Muscle layer of duodenum (tissue), 2 donors: ENCODE results near the gene RPS19BP1.
"Not testable (repeated sequence)": the region's sequence is repeated elsewhere in the genome, so short reads cannot be mapped to it uniquely, and the experiment has no call there.

Source experiments
- H3K27ac ChIP-seq: one replicate; pipeline ENCODE4 v1.7.0; 2013; ENCODE audit warnings: mild to moderate bottlenecking, low read length
- H3K27me3 ChIP-seq: one replicate; pipeline ENCODE4 v1.7.0; 2013; ENCODE audit warnings: low read depth, mild to moderate bottlenecking, control low read depth, low read length
- H3K36me3 ChIP-seq, 2 donors: one replicate each; pipeline ENCODE4 v1.7.0; 2013; ENCODE audit warnings: low read length in 2 of 2, control low read depth in 1 of 2, mild to moderate bottlenecking in 1 of 2; ENCODE audit not compliant: insufficient read depth in 2 of 2, control insufficient read depth in 1 of 2
- H3K4me1 ChIP-seq, 2 donors: one replicate each; pipeline ENCODE4 v1.7.0; 2013; ENCODE audit warnings: low read length in 2 of 2, mild to moderate bottlenecking in 2 of 2, control low read depth in 1 of 2, moderate library complexity in 1 of 2; ENCODE audit not compliant: insufficient read depth in 2 of 2, control insufficient read depth in 1 of 2
- H3K4me3 ChIP-seq, 2 donors: one replicate each; pipeline ENCODE4 v1.7.0; 2013; ENCODE audit warnings: low read length in 2 of 2, low read depth in 1 of 2, mild to moderate bottlenecking in 1 of 2
- H3K9me3 ChIP-seq, 2 donors: one replicate each; pipeline ENCODE4 v1.7.0; 2013; ENCODE audit warnings: low read length in 2 of 2, control low read depth in 1 of 2, mild to moderate bottlenecking in 1 of 2; ENCODE audit not compliant: control insufficient read depth in 1 of 2
- donor health status: healthy.

RPS19BP1 gene

DNA sequence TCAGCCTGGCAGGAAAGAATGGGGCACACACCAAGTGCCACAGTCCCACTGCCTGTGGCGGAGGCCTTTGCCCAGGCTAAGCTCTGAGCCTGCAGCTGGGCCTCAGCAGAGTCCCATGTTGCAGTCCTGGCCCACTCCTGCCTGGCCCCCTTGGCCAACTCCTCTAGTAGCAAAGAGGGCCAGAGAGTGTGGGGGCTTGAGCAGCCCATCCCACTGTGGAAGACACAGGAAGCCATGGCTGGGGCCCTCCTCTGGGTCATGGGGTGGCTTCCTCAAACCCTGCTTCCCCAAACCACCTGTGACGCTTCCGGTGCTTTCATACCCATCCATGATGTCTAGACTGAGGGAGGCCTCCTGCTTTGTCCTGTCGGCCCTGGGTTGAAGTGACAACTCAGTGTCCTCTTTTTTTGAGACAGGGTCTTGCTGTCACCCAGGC is 5.8 kb downstream of the RPS19BP1 start:
- Histone ChIP-seq H3K4me3 (no peak overlapping the region), H3K27ac (no peak overlapping the region), H3K36me3 (peaks cover 23 to 27% of the 10 kb centered on the region in 2 donors), H3K4me1 (peaks cover 17 to 83% of the 10 kb centered on the region in 2 donors), H3K9me3 (no peaks in the 10 kb centered on the region), H3K27me3 (no peaks in the 10 kb centered on the region)

DNA sequence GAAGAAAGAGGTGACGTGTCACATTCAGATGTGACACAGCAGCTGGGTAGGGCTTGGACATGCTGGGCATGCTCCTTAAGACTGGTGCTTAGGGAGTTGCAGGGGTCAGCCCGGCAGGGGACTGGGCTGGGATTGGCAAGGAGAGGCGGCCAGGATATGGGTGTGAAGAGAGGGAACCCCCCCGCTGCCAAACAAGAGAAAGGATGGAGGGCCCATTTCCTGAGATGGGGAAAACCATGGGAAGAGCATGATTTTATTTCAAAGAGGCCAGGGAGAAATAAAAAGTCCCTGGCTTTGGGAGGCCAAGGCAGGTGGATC is 6.9 kb downstream of the RPS19BP1 start:
- no peaks in the 10 kb centered on the region for H3K9me3 ChIP-seq
- no peaks in the 10 kb centered on the region for H3K27me3 ChIP-seq
- H3K36me3 ChIP-seq, result peaks cover 30 to 34% of the 10 kb centered on the region in 2 donors
- no peak overlapping the region for H3K4me3 ChIP-seq
- peaks cover 17 to 75% of the 10 kb centered on the region in 2 donors for H3K4me1 ChIP-seq
- H3K27ac ChIP-seq, result no peak overlapping the region

DNA sequence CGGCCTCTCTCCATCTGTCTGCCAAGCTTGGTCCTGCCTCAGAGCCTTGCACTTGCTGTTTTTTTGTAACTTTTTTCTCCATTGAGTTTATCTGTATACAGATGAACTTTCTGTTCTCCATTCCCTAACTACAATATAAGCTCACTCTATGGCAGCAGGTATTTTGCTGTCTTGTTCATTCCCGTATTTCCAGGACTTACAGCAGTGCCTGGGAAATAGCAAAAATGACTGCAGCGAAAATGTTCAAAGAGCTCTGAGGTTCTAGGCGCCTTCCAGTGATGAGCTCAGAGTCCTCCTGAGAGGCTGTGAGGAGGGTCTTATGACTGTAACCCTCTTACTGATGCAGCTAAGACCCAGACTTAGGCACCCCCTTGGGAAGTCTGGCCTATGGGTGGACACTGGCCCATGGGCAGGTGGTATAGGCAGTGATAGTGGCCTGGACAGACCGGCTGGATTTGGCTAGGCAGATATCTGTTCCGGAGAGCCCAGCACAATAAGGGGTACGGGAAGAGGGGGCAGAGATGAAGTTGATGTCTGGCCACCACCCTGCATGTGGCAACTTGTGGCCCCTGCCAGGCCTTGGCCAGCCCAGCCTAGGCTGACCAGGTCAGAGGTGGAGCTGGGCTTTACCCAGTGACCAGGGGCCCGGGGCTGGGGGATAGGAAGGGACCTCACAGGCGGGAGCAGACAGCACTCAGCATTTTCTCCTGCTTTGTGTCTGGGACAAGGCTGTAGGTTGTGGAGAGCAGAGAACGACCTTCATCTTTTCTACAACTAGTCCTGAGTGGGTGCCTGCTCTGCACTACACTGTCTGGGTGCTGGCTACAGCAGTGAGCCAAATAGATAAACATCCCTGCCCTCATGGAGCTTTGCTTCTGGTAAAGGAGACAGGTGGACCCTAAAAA is 7.5 kb downstream of the RPS19BP1 start:
- peaks cover 31 to 33% of the 10 kb centered on the region in 2 donors for H3K36me3 ChIP-seq
- peak overlapping the region in 1 of 2 donors; percentile 10 for H3K4me3 ChIP-seq
- peaks cover 17 to 68% of the 10 kb centered on the region in 2 donors for H3K4me1 ChIP-seq
- H3K27me3 ChIP-seq, result no peaks in the 10 kb centered on the region
- H3K9me3 ChIP-seq, result no peaks in the 10 kb centered on the region
- no peak overlapping the region for H3K27ac ChIP-seq

DNA sequence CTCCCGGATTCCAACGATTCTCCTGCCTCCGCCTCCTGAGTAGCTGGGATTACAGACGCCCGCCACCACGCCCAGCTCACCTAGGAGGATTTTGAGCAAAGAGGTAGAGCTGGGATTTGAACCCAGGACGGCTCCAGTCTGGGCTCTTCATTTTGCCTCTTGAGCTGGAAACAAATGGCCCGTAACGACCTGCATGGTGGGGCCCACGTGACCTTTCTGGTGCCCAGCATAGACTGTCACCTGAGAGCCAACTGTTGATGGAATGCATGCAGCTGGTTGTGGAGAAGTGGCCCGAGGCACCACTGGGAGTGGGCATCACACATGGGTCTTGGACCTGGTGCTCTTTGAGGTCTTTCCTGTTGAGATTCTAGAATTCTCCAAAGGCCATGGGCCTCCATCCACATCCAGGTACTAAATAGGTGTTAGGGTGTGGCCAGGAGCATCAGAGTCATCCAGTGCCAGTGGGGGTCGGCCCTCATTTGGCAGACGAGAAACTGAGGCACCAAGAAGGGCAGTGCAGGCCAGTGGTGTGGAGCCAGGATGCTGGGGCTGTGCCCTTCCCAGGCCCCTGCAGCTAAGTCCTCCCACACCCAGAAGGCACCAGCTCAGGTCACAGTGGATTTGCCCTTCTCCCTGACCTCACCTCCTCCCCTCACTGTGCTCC is 8.3 kb downstream of the RPS19BP1 start:
- Histone ChIP-seq H3K4me1 (peaks cover 11 to 62% of the 10 kb centered on the region in 2 donors), H3K9me3 (no peaks in the 10 kb centered on the region), H3K27ac (no peak overlapping the region), H3K4me3 (peak overlapping the region in 1 of 2 donors; percentile 10), H3K36me3 (peaks cover 24 to 25% of the 10 kb centered on the region in 2 donors), H3K27me3 (no peaks in the 10 kb centered on the region)

DNA sequence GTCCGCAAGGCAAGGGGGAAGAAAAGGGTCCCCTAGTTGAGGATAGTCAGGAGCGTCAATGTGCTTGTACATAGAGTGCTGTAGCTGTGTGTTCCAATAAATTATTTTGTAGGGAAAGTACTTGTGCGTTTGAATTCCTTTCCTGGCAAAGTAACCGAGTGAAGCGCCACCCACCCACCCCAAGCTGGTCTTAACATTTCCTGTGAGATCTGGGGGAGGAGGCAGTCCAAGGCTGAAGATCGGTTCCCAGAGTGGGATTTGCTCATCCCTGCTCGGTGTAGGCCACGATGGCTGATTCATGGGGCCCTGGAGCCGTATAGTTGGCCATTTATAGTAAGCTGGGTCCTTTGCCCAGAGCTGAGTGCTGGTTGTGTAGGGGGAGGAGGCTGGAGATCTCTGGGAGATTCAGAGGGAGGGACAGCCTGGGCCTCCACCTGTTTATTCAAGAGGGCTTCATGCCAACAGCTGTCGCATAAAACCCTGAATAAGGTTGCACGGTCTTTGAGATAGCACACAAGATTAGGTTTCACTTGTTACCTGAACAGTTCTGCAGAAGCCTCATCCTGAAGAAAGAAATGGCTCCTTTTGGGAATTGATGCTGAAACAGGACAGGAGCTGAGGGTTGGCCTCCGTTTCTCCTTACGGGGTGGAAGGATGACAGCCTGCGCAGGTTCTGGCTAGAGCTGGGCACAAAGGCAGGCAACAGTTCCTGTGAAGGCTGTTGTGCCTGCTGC is 9.8 kb downstream of the RPS19BP1 start:
- H3K9me3 ChIP-seq, result no peaks in the 10 kb centered on the region
- H3K27ac ChIP-seq, result peak overlapping the region; percentile 88
- H3K36me3 ChIP-seq, result peaks cover 24 to 25% of the 10 kb centered on the region in 2 donors
- no peaks in the 10 kb centered on the region for H3K27me3 ChIP-seq
- peaks cover 14 to 57% of the 10 kb centered on the region in 2 donors for H3K4me1 ChIP-seq
- H3K4me3 ChIP-seq, result peak overlapping the region; percentile 85 to 95

DNA sequence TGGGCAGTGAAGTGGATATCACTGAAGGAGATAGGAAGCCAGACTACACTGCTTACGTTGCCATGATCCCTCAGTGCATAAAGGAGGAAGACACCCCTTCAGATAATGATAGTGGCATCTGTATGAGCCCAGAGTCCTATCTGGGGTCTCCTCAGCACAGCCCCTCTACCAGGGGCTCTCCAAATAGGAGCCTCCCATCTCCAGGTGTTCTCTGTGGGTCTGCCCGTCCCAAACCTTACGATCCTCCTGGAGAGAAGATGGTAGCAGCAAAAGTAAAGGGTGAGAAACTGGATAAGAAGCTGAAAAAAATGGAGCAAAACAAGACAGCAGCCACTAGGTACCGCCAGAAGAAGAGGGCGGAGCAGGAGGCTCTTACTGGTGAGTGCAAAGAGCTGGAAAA is 10.5 kb downstream of the RPS19BP1 start:
- H3K27ac ChIP-seq, result peak overlapping the region; percentile 88
- peaks cover 10 to 50% of the 10 kb centered on the region in 2 donors for H3K4me1 ChIP-seq
- H3K36me3 ChIP-seq, result peaks cover 26 to 31% of the 10 kb centered on the region in 2 donors
- H3K27me3 ChIP-seq, H3K9me3 ChIP-seq: not testable (repeated sequence)
- peak overlapping the region; percentile 85 to 95 for H3K4me3 ChIP-seq

DNA sequence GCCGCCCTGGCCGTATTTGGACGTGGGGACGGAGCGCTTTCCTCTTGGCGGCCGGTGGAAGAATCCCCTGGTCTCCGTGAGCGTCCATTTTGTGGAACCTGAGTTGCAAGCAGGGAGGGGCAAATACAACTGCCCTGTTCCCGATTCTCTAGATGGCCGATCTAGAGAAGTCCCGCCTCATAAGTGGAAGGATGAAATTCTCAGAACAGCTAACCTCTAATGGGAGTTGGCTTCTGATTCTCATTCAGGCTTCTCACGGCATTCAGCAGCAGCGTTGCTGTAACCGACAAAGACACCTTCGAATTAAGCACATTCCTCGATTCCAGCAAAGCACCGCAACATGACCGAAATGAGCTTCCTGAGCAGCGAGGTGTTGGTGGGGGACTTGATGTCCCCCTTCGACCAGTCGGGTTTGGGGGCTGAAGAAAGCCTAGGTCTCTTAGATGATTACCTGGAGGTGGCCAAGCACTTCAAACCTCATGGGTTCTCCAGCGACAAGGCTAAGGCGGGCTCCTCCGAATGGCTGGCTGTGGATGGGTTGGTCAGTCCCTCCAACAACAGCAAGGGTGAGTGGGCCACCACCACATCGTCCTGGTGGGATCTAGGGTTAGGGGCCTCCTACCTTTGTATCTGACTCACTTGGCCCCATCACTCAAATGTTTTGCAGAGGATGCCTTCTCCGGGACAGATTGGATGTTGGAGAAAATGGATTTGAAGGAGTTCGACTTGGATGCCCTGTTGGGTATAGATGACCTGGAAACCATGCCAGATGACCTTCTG is 11.3 kb downstream of the RPS19BP1 start:
- peaks cover 10 to 49% of the 10 kb centered on the region in 2 donors for H3K4me1 ChIP-seq
- peak overlapping the region; percentile 88 for H3K27ac ChIP-seq
- peak overlapping the region; percentile 85 to 95 for H3K4me3 ChIP-seq
- H3K27me3 ChIP-seq, H3K9me3 ChIP-seq: not testable (repeated sequence)
- H3K36me3 ChIP-seq, result peaks cover 33 to 35% of the 10 kb centered on the region in 2 donors

DNA sequence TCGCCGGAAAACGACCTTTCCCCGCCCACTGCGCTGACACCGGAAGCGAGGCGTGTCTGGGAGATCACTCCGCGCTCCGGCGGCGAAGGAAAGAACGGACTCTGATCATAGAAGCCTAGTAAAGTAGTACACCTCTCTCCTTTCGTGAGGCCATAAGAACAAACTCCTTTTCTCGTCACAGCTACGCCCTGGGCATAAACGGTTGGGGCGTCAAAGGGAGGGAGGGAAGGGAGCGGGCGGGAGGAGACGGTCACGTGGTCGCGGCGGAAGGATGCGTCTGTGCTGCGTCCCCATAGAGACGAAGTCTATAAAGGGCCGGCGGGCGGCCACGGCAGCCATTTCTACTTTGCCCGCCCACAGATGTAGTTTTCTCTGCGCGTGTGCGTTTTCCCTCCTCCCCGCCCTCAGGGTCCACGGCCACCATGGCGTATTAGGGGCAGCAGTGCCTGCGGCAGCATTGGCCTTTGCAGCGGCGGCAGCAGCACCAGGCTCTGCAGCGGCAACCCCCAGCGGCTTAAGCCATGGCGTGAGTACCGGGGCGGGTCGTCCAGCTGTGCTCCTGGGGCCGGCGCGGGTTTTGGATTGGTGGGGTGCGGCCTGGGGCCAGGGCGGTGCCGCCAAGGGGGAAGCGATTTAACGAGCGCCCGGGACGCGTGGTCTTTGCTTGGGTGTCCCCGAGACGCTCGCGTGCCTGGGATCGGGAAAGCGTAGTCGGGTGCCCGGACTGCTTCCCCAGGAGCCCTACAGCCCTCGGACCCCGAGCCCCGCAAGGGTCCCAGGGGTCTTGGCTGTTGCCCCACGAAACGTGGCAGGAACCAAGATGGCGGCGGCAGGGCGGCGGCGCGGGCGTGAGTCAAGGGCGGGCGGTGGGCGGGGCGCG is 12.1 kb downstream of the RPS19BP1 start, which contains the start of gene ATF4:
Gene ATF4 (plus strand): TSS at position 337 of the 880 bp plus-strand sequence. CDS start 884 bp downstream, outside the sequence.
- Histone ChIP-seq H3K9me3 (no peaks in the 10 kb centered on the region), H3K27me3 (no peaks in the 10 kb centered on the region), H3K4me1 (peaks cover 10 to 46% of the 10 kb centered on the region in 2 donors), H3K36me3 (peaks cover 41 to 42% of the 10 kb centered on the region in 2 donors), H3K27ac (peak within 1 kb of the TSS; percentile 95), H3K4me3 (peak within 1 kb of the TSS; percentile 85 to 95)

DNA sequence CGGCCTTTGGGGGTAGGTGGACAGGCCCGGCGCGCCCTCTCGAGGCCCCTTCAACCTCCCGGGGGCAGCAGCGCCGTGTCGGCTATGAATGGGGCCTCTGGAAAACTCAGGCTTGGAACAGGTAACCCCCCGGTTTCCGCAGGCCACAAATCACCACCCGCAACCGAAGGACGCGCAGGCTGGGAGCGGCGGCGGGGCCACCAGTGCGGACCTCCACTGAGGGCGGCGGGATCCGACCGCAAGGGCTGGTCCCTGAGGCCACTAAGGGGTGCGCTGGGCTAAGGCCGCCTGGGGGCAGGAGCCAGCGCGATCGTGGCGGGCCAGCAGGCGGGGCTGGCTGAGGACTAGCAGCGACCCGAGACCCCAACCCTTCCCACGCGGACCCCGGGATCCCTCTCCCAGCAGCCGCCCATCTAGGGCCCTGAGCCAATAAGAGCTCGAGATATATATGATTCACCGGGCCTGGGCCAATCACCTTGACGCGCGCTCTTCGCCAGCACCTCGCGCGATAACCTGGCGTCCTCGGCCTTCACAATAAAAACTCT is 12.8 kb downstream of the RPS19BP1 start:
- peaks cover 10 to 39% of the 10 kb centered on the region in 2 donors for H3K4me1 ChIP-seq

More for the DNA sequence above, 12.8 kb downstream of the RPS19BP1 start:
- Histone ChIP-seq H3K9me3 (no peaks in the 10 kb centered on the region), H3K27ac (peak overlapping the region; percentile 95), H3K4me3 (peak overlapping the region; percentile 85 to 95), H3K27me3 (no peaks in the 10 kb centered on the region), H3K36me3 (peaks cover 44 to 50% of the 10 kb centered on the region in 2 donors)
